ENCODE results near the gene TMEM201. TPM values are rescaled to one million over a fixed set of nuclear protein-coding genes. Genes with fewer than 3 reads are reported as not detected.

Gene TMEM201
- total RNA-seq, 2 donors from 2014 or later: 24.1 TPM

DNA sequence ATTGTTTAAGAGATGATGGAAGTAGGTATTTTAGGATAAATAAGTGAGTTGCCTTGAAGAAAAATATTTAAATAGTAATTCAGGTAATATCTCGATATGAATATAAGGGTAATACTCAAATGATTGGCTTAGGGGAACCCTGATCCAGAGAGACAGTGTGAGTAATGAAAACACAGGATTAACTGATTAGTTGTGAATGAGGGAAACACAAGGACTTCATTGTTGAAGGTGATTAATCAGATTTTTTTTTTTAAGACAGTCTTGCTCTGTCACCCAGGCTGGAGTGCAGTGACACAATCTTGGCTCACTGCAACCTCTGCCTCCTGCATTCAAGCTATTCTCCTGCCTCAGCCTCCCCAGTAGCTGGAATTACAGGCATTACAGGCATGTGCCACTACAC is 36.7 kb upstream of the TMEM201 start:
- H3K27me3 ChIP-seq (ENCODE audit: control insufficient read depth, insufficient read depth, low read length, poor library complexity, severe bottlenecking): no peaks in the 10 kb centered on the region
- no peaks in the 10 kb centered on the region for H3K9me3 ChIP-seq (ENCODE audit: control insufficient read depth, low read length)
- no peak for TF ChIP-seq CTCF (conservative IDR thresholded peaks at IDR 0.05)
- no peak for DNase-seq
- H3K4me3 ChIP-seq (ENCODE audit: low read length): no peak overlapping the region
- H3K9me3 Mint-ChIP-seq: no peaks in the 10 kb centered on the region
- no peaks in the 10 kb centered on the region for H3K4me1 ChIP-seq (ENCODE audit: control insufficient read depth, insufficient read depth, low read length)
- 97 to 100% methylated on average over 1 of the region's 1 CpG for WGBS, 2 experiments (ENCODE audit: insufficient coverage in 1 of 2, insufficient read length in 1 of 2)
- no peak overlapping the region for H3K9ac ChIP-seq (ENCODE audit: extremely low read depth, low read length, poor library complexity, severe bottlenecking)
- peaks cover 41% of the 10 kb centered on the region for H3K36me3 ChIP-seq (ENCODE audit: control insufficient read depth, insufficient read depth, low read length)
- H3K27ac ChIP-seq (ENCODE audit: low read depth, low read length): no peak overlapping the region
- peaks cover 7% of the 10 kb centered on the region for H3K4me1 Mint-ChIP-seq
- H3K36me3 Mint-ChIP-seq (ENCODE audit: low read depth): peaks cover 34% of the 10 kb centered on the region
- H3K4me3 Mint-ChIP-seq: no peak overlapping the region
- H3K27me3 Mint-ChIP-seq (ENCODE audit: insufficient read depth): no peaks in the 10 kb centered on the region
- peak overlapping the region; percentile 39 for H3K27ac Mint-ChIP-seq

DNA sequence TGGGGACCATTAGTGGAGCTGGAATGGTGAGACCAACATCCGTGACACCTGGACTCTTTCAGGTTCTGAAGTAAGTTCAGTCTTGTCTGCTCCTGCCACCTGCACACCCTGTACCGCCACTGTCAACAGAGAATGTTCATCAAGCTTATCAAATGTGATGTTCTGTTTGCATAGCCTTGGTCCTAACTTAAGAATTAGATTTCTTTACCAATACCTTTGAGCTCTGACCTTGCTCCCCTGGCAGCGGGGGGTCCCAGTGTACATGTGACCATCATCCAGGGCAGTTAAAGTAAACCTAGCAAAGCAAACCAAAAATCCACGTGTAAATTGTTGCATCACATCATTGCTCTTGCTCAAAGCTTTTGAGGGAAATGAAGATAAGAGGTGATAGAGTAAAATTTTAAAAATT is 35.0 kb upstream of the TMEM201 start:
- Mint-ChIP-seq H3K27me3 (ENCODE audit: insufficient read depth) (no peaks in the 10 kb centered on the region), H3K9me3 (no peaks in the 10 kb centered on the region), H3K4me3 (no peak overlapping the region), H3K36me3 (ENCODE audit: low read depth) (peaks cover 40% of the 10 kb centered on the region), H3K4me1 (peaks cover 8% of the 10 kb centered on the region), H3K27ac (no peak overlapping the region)
- TF ChIP-seq CTCF (conservative IDR thresholded peaks at IDR 0.05): no peak
- Histone ChIP-seq H3K9me3 (ENCODE audit: control insufficient read depth, low read length) (no peaks in the 10 kb centered on the region), H3K4me1 (ENCODE audit: control insufficient read depth, insufficient read depth, low read length) (no peaks in the 10 kb centered on the region), H3K27ac (ENCODE audit: low read depth, low read length) (no peak overlapping the region), H3K4me3 (ENCODE audit: low read length) (no peak overlapping the region), H3K9ac (ENCODE audit: extremely low read depth, low read length, poor library complexity, severe bottlenecking) (no peak overlapping the region), H3K27me3 (ENCODE audit: control insufficient read depth, insufficient read depth, low read length, poor library complexity, severe bottlenecking) (no peaks in the 10 kb centered on the region), H3K36me3 (ENCODE audit: control insufficient read depth, insufficient read depth, low read length) (peaks cover 54% of the 10 kb centered on the region)
- DNase-seq: no peak
- 94 to 100% methylated on average over 4 of the region's 4 CpGs for WGBS, 2 experiments (ENCODE audit: insufficient coverage in 1 of 2, insufficient read length in 1 of 2)

DNA sequence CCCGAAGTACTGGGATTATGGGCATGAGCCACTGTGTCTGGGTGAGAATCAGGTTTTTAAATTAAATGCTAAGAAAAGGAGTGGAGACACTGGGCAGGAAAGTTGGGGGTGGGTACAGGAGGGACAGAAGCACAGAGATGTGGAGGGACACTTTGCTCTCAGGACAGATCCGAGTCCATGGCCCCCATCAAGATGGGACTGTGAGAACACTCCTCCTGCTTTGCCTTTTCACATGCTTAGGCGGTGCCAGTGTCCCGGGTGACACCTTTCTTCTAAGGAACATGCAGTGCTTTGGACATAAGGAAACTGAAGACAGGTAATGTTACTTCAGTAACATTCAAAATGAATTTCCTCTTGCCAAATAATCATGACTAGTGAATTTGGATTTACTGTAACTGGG is 32.8 kb upstream of the TMEM201 start:
- Histone ChIP-seq H3K9me3 (ENCODE audit: control insufficient read depth, low read length) (no peaks in the 10 kb centered on the region), H3K27ac (ENCODE audit: low read depth, low read length) (no peak overlapping the region), H3K9ac (ENCODE audit: extremely low read depth, low read length, poor library complexity, severe bottlenecking) (no peak overlapping the region), H3K4me1 (ENCODE audit: control insufficient read depth, insufficient read depth, low read length) (no peaks in the 10 kb centered on the region), H3K36me3 (ENCODE audit: control insufficient read depth, insufficient read depth, low read length) (peaks cover 48% of the 10 kb centered on the region), H3K4me3 (ENCODE audit: low read length) (no peak overlapping the region), H3K27me3 (ENCODE audit: control insufficient read depth, insufficient read depth, low read length, poor library complexity, severe bottlenecking) (no peaks in the 10 kb centered on the region)
- H3K9me3 Mint-ChIP-seq: no peaks in the 10 kb centered on the region
- H3K4me3 Mint-ChIP-seq: no peak overlapping the region
- H3K4me1 Mint-ChIP-seq: peaks cover 19% of the 10 kb centered on the region
- no peak for DNase-seq
- no peak for TF ChIP-seq CTCF (conservative IDR thresholded peaks at IDR 0.05)
- H3K27me3 Mint-ChIP-seq (ENCODE audit: insufficient read depth): no peaks in the 10 kb centered on the region
- peaks cover 40% of the 10 kb centered on the region for H3K36me3 Mint-ChIP-seq (ENCODE audit: low read depth)
- 93 to 94% methylated on average over 2 to 4 of the region's 4 CpGs for WGBS, 2 experiments (ENCODE audit: insufficient coverage in 1 of 2, insufficient read length in 1 of 2)
- no peak overlapping the region for H3K27ac Mint-ChIP-seq
